Activated CD4-positive, alpha-beta T cell treated with anti-CD3 and anti-CD28 coated beads, Interleukin-2, amount 50 U/mL, for 48 hours (primary cell): Measurements from ENCODE around the gene NSD1.
A peak's percentile ranks its signal among the peaks of the same experiment; 100 is the strongest.
"Not testable (repeated sequence)": the region's sequence is repeated elsewhere in the genome, so short reads cannot be mapped to it uniquely, and the experiment has no call there.

Experiments used
- DNase-seq, 2 experiments: peaks; one replicate each; pipeline ENCODE4 v3.0.0-alpha.2; 2020

NSD1 gene

GRCh38 chr5:177293819-177294581, 160.4 kb downstream of the NSD1 start:
- no peak for DNase-seq

GRCh38 chr5:177294632-177295031, 161.1 kb downstream of the NSD1 start:
- no peak for DNase-seq

GRCh38 chr5:177295924-177296323, 162.4 kb downstream of the NSD1 start:
- no peak for DNase-seq

- no peak for DNase-seq
These were observed 163.0 kb downstream of the NSD1 start for GRCh38 chr5:177296581-177296980.

- DNase-seq, result no peak
These were observed 164.3 kb downstream of the NSD1 start for GRCh38 chr5:177297922-177298321.

GRCh38 chr5:177299697-177300096, 166.1 kb downstream of the NSD1 start:
- DNase-seq, result no peak

GRCh38 chr5:177300236-177300880, 166.8 kb downstream of the NSD1 start:
- DNase-seq, result peak; percentile 31 to 52

- no peak for DNase-seq
These were observed 167.4 kb downstream of the NSD1 start for GRCh38 chr5:177300951-177301350.

GRCh38 chr5:177301503-177302165, 168.1 kb downstream of the NSD1 start:
- no peak for DNase-seq

- DNase-seq, result no peak
These were observed 169.0 kb downstream of the NSD1 start for GRCh38 chr5:177302354-177303110.

- peak; percentile 91 to 92 for DNase-seq
These were observed 169.8 kb downstream of the NSD1 start, which contains the start of the genes PRELID1 and RAB24 for GRCh38 chr5:177303121-177303924. Gene PRELID1 (plus strand): TSS chr5:177303799. CDS start chr5:177303986, 187 bp downstream. Gene RAB24 (minus strand): TSS chr5:177303719. CDS start chr5:177303288, 431 bp downstream.

- peak; percentile 25 to 37 for DNase-seq
These were observed 170.4 kb downstream of the NSD1 start for GRCh38 chr5:177303925-177304391.

- peak; percentile 29 to 34 for DNase-seq
These were observed 171.0 kb downstream of the NSD1 start for GRCh38 chr5:177304392-177305119.

GRCh38 chr5:177306103-177306640, 172.6 kb downstream of the NSD1 start:
- DNase-seq, result not testable (repeated sequence)

GRCh38 chr5:177306674-177307543, 173.3 kb downstream of the NSD1 start:
- DNase-seq, result peak in 1 of 2 experiments; percentile 23

GRCh38 chr5:177307544-177308363, 174.2 kb downstream of the NSD1 start:
- no peak for DNase-seq

- no peak for DNase-seq
These were observed 175.2 kb downstream of the NSD1 start for GRCh38 chr5:177308740-177309139.

- peak; percentile 75 to 81 for DNase-seq
These were observed 176.0 kb downstream of the NSD1 start for GRCh38 chr5:177309351-177310191.
